ENCODE results near the gene KIAA0232.
A peak's percentile ranks its signal among the peaks of the same experiment; 100 is the strongest.

The KIAA0232 gene

DNA sequence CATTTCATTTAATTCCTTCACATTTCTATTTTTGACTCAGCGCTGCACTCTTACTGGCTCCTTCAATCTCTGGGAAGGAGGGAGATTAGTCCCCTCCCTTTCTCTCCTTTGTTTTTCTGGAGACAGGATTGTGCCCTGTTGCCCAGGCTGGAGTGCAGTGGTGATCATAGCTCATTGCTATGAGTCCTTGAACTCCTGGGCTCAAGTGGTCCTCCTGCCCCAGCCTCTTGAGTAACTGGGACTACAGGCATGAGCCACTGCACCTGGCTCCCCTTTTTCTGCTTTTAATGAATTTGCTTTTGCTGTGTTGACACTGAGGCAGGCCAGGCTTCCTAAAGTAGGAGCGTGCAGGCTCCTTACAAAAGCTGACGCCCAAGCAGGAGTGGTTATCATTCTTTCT, 137.6 kb downstream of the KIAA0232 start:
- peak; percentile 13 to 50 (median 47) for DNase-seq

DNA sequence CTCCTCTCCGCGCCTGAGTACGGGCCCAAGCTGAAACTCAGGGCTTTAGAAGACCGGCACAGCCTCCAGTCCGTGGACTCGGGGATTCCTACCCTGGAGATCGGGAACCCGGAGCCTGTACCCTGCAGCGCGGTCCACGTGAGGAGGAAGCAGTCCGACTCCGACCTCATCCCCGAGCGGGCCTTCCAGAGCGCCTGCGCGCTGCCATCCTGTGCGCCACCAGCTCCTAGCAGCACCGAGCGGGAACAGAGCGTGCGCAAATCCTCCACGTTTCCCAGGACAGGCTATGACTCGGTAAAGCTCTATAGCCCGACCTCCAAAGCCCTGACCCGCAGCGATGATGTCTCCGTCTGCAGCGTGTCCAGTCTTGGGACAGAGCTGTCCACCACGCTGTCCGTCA, 141.0 kb downstream of the KIAA0232 start:
- DNase-seq, result no peak

DNA sequence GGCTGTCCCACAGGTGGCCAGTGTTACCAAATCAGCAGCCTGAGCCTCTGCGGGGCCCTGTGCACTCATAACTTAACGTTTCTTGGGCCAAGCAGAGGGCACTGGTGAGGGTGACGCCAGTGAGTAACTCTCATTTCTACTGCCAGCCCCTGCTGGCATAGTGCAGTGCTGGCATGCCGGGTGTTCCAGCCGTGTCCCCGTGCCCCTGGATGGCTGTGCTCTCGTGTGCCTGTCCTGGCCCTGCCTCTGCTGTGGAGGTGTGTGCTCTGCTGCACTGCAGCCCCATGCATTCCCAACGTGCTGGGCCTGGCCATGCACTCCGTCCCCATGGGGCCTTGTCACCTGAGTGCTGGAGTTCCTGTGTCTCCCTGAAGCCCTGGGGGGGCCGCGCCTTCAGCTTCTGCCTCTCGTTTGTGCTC, 141.8 kb downstream of the KIAA0232 start:
- no peak for DNase-seq

DNA sequence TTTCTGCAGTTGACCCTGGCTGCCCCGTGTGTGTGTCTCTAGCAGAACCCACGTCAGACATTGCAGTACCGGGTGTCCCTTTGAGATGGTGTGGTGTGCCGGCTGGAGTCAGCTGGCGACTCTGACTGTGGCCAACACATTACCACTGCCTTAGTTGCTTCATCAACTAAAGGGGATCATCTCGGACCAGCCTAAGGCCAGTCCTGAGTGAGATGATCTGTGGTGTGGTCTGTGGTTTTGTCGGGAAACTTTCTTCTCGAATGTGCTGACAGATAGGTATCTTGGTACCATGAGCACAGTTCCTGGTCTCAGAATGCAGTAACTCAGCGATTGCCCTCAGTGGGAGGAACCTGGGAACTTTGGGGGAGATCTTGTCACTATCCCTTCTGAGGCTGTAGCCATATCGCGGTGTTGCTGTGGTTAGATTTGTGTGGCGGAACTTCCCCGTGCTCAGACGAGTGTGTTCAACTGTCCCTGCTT, 142.9 kb downstream of the KIAA0232 start:
- no peak for DNase-seq

DNA sequence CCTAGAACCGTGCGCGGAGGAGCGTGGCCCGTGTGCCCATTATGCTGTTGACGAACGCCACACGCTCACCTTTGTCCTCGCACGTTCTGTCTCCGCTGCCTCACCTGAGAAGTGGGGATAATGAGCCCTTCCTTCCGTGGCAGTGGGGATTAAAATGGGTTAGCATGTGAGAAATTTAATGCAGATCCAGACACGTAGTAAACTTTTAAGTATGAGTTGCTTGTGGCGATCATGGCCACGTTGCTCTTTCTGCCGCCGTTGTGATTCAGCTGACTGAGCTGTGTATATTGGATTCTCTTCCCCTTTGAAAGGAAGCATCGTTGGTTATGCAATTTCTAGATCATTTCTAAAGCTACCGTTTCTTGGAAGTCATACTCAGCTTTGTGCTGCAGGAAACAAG, 143.6 kb downstream of the KIAA0232 start:
- DNase-seq, result no peak

DNA sequence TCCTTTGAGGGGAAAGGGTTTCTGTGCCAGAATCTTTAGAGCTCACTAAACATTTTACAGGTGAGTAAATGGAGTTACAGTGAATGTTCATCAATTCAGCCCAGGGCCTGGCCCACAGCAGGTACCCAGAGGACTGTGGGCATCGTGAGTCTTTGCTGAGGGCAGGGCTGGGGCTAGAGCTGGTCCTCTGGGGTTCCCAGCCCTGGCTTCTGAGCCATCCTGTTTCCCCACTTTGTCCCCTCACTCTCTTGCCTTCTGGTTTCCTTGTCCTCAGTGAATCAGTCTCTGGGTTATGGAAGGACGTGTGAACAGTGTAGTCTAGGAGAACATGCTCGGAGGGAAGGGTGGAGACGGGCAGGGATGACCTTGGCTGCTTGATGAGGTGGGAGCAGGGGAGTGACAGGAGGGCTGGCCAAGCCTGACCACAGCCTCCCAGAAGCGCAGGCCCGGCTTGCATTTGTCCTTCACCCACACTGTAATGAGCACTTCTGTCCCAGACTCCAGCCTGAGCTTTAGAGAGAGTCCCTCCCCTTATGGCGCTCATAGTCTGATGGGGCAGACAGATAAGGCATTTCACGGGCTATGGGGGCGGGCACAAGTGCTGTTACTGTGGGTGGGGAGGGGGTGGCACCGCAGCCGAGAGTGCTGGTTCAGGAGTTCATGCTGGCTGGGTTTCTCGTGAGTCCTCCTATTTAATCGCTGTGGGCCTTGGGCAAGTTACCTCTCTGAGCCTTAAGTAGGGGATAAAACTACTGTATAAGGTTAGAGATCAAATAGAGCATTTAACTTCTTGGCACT, 144.4 kb downstream of the KIAA0232 start:
- no peak for DNase-seq

DNA sequence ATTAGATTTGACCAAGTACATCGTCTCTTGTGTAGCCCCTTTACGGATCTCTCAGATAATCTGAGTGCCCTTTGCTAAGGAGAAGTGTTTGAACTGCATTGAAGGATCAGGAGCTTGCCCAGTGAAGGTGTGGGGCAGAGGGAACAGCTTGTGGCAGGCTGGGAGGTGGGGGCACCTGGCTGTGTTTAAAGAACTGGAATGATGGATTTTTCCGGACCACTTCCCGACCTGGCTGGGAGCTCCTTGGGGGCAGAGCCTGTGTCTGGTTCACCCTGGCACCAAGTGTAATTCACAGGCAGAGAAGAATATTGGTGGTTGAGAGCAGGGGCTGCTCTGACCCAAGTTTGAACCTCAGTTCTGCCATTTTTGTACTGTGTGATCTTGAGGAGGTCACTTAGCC, 145.6 kb downstream of the KIAA0232 start:
- DNase-seq, result no peak

DNA sequence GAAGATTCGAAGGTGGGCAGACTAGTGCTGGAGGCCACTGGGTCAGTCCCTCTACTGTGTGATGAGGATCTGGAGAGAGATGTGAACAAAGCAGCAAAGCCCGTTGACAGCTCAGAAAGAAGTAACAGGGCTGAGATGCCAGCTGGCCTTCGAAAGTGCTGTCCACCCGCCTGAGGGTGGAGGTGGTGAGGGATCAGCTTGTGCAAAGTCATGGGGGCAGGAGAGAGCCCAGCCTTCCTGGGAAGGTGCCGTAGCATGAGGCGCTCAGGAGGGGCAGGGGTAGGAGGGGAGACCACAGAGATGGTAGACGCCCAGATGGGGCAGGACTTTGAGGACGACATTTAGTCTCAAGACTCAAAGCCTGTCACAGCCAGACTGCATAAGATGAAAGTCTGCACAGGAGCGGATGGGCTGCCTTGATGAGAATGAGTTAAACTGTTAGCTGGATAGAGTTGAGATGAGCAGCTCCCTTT, 146.8 kb downstream of the KIAA0232 start:
- DNase-seq, result no peak

DNA sequence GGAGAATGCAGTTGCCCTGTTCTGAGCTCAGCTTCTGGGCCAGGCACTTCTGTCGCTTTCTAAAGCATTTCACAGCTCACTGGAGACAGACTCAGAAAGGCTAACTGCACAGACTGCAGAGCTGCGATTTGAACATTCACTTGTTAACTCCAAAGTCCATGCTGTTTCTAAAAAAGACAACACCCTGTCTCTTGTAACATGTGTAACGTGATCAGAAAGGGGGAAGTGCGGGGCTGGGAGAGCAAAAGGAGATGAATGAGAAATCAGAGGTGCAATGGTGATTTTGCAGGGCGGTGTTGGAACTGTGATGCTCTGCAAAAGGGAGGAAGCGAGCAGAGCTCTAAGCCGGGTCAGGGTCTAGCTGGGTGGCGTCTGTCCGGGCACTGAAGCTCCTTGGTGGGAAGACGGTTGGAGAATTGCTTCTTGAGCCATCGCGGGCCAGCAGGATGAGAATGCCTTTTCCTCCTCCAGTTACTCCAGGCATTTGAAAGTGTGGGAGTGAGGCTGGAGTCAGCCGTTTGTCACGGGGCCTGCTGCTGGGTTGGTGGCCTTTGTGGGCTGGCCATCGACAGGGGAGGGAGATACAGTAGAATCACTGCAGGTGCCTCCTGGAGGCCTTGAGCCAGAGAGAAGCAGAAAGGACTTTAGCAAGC, 147.4 kb downstream of the KIAA0232 start:
- no peak for DNase-seq

DNA sequence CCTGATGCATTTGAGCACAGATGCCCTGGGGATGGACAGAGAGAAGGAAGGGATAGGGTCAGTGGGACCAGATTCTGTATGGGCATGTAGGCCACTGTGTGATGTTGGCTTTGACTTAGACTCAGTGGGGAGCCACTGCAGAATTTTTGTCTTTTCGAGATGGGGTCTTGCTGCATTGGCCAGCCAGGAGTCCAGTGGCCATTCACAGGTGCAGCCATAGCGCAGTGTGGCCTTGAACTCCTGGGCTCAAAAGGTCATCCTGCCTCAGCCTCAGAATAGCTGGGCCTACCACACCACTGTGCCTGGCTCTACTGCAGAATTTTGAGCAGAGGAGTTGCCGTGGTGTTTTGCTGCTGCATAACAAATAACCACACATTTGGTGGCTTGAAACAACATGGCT, 149.9 kb downstream of the KIAA0232 start:
- DNase-seq, result no peak

DNA sequence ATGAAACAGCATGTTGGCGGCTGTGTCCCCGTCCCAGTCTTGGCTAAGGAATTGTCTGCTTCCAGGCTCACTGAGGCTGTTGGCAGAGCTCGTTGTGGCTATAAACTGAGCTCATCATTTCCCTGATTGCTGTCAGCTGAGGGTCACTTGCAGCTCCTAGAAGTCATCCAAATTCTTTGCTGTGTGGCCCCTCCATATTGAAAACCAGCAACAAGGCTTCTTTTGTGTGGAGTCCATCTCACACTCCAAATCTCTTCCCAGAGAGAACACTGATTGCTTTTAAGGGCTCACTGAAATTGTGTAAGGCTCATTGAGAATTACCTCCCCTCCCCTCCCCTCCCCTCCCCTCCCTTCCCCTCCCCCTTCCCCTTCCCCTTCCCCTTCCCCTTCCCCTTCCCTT, 150.4 kb downstream of the KIAA0232 start:
- DNase-seq, result no peak
